HEK293T (cell line): Measurements from ENCODE around the gene CHAT.

Source experiments
- CTCF ChIA-PET: fragments of 350-600 bp; formaldehyde crosslinking; extraction: SDS; loops from one replicate; lab custom pipeline; 2021; ENCODE audit warnings: antibody characterized with exemption, inconsistent platforms; lab: Yijun Ruan, JAX
- POLR2A ChIA-PET: fragments of 350-600 bp; formaldehyde crosslinking; extraction: SDS; loops from one replicate; lab custom pipeline; 2020; ENCODE audit warnings: antibody characterized with exemption, inconsistent platforms; lab: Yijun Ruan, JAX
- DNase-seq: peaks from one replicate; pipeline ENCODE4 v3.0.0; 2012; ENCODE audit warnings: mixed read lengths; ENCODE audit errors: extremely low spot score
- ARNT ChIP-seq: fragments of 450-650 bp; IDR thresholded peaks from 2 replicates; pipeline ENCODE4 v1.6.1; 2017; ENCODE audit warnings: mild to moderate bottlenecking
- BHLHE40 ChIP-seq: fragments of 450-650 bp; IDR thresholded peaks from 2 replicates; pipeline ENCODE4 v1.6.1; 2016; ENCODE audit warnings: mild to moderate bottlenecking, moderate library complexity, borderline replicate concordance
- CTBP1 ChIP-seq: fragments of 450-650 bp; IDR thresholded peaks from 2 replicates; pipeline ENCODE4 v1.6.1; 2016; ENCODE audit warnings: borderline replicate concordance
- ELF4 ChIP-seq: fragments of 450-650 bp; IDR thresholded peaks from 2 replicates; pipeline ENCODE4 v1.6.1; 2017; ENCODE audit warnings: antibody characterized with exemption
- FOXA1 ChIP-seq: fragments of 450-650 bp; IDR thresholded peaks from 2 replicates; pipeline ENCODE4 v1.6.1; 2016; ENCODE audit warnings: mild to moderate bottlenecking
- FOXK2 ChIP-seq: fragments of 450-650 bp; IDR thresholded peaks from 2 replicates; pipeline ENCODE4 v1.6.1; 2016; ENCODE audit warnings: mild to moderate bottlenecking
- FOXM1 ChIP-seq: fragments of 450-650 bp; IDR thresholded peaks from 2 replicates; pipeline ENCODE4 v1.6.1; 2017; ENCODE audit warnings: mild to moderate bottlenecking, borderline replicate concordance
- HDGF ChIP-seq: fragments of 450-650 bp; IDR thresholded peaks from 2 replicates; pipeline ENCODE4 v1.6.1; 2017; ENCODE audit warnings: antibody characterized with exemption, borderline replicate concordance
- L3MBTL2 ChIP-seq: fragments of 450-650 bp; conservative IDR thresholded peaks from 2 replicates; pipeline ENCODE4 v1.6.1; 2016; ENCODE audit warnings: mild to moderate bottlenecking
- LEF1 ChIP-seq: fragments of 450-650 bp; IDR thresholded peaks from 2 replicates; pipeline ENCODE4 v1.6.1; 2017; ENCODE audit warnings: mild to moderate bottlenecking, borderline replicate concordance
- NFRKB ChIP-seq: fragments of 450-650 bp; IDR thresholded peaks from 2 replicates; pipeline ENCODE4 v1.6.1; 2016; ENCODE audit warnings: mild to moderate bottlenecking, moderate library complexity
- SP1 ChIP-seq: fragments of 450-650 bp; IDR thresholded peaks from 2 replicates; pipeline ENCODE4 v1.6.1; 2017
- SUZ12 ChIP-seq: fragments of 450-650 bp; IDR thresholded peaks from 2 replicates; pipeline ENCODE4 v1.6.1; 2016; ENCODE audit warnings: mild to moderate bottlenecking
- TARDBP ChIP-seq: fragments of 450-650 bp; IDR thresholded peaks from 2 replicates; pipeline ENCODE4 v1.6.1; 2016
- ZNF384 ChIP-seq: fragments of 450-650 bp; IDR thresholded peaks from 2 replicates; pipeline ENCODE4 v1.6.1; 2016
- TF ChIP-seq, protein P1 (sequence below): fragments of 450-650 bp; IDR thresholded peaks from 2 replicates; pipeline ENCODE4 v1.6.1; 2016

CHAT gene

DNA sequence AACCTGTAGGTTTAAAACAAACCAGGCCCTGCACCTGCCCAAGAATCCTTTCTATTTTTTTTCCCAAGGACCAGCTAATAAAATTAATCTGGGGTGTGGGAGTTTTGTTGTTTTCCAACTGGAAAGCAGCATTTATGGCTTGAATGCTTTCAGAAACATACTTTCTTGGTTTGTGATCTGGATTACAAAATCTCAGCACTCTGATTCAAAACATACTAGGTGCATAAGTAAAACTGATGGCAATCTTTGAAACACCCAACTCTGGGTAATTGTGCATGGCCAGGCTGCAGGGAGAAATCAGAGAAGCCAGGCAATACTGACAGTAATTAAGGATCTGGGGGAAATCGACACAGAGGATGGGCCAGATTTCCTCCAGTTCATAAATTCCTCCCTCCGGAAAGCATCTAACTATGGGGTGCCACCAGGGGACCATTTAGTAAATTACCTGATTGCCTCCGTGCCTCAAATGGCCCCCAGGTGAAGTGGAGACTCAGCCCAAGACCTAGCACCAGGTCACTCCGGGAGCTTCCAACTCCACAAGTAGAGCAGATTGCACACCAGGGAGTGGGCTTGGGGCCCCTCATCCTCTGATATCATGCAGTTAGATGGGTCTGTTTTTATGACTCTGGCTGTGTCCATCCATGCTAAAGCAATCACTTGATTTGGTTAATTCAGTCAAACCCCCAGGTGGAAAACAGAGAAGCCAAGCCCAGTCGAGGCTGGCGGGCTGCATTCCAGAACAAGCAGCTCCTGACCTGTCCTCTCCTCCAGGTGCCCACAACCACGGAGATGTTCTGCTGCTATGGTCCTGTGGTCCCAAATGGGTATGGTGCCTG is 50.4 kb downstream of the CHAT start:
- ChIA-PET POLR2A (no interaction called here), CTCF (no interaction called here)
- DNase-seq = no peak
- TF ChIP-seq ARNT (no peak), L3MBTL2 (no peak), FOXM1 (no peak), FOXA1 (no peak), CTBP1 (no peak), HDGF (no peak), BHLHE40 (no peak), NFRKB (no peak), SP1 (no peak), ZNF384 (no peak), FOXK2 (no peak), SUZ12 (no peak), ELF4 (no peak), LEF1 (no peak), TARDBP (no peak)
- TF ChIP-seq, protein P1, sequence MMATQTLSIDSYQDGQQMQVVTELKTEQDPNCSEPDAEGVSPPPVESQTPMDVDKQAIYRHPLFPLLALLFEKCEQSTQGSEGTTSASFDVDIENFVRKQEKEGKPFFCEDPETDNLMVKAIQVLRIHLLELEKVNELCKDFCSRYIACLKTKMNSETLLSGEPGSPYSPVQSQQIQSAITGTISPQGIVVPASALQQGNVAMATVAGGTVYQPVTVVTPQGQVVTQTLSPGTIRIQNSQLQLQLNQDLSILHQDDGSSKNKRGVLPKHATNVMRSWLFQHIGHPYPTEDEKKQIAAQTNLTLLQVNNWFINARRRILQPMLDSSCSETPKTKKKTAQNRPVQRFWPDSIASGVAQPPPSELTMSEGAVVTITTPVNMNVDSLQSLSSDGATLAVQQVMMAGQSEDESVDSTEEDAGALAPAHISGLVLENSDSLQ = no peak

DNA sequence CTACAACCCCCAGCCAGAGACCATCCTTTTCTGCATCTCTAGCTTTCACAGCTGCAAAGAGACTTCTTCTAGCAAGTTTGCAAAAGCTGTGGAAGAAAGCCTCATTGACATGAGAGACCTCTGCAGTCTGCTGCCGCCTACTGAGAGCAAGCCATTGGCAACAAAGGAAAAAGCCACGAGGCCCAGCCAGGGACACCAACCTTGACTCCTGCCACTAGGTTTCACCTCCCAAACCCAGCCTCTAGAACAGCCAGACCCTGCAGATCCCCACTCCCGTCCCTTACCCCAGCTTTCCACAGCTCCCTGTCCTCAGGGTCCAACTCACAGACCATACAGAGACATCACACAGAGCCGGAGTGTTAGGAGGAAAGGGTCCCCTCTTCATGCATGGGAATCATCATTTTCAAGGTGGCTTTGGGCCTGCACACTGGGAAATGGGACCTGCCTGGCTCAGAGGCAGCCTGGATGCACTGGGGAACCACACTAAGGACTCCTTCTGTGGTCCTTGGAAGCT is 51.1 kb downstream of the CHAT start:
- ChIA-PET POLR2A (no interaction called here), CTCF (no interaction called here)
- no peak for DNase-seq
- TF ChIP-seq ZNF384 (no peak), FOXM1 (no peak), ARNT (no peak), FOXA1 (no peak), SUZ12 (no peak), TARDBP (no peak), BHLHE40 (no peak), HDGF (no peak), LEF1 (no peak), CTBP1 (no peak), FOXK2 (no peak), NFRKB (no peak), ELF4 (no peak), L3MBTL2 (no peak), SP1 (no peak)
- TF ChIP-seq, protein P1 = no peak

DNA sequence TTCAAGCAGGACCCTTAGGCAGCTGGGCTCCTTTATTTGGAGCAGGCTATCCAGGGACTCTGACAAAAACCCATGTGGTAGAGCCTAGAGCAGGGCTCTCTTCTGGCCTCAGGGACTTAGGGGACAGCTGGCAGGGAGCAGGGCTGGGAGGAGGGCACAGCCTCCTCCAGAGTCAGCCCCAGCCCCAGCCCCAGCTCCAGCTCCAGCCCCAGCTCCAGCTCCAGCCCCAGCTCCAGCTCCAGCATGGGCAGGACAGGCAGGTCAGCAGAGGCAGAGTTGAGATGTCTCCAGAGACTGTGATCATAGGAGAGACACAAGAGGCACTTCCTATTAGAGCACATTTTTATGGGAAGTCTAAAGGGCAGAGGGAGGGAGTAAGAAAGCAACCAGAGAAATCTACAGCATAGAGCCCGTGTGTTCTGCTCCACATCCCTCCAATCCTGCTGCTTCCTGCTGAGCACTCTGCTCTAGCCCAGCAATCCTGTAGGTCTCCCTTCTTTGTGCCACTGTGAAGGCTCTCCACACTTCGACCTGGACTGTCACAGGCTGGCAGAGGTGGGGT is 52.3 kb downstream of the CHAT start:
- POLR2A ChIA-PET = no interaction called here
- CTCF ChIA-PET = no interaction called here
- no peak for DNase-seq
- TF ChIP-seq BHLHE40 (no peak), ZNF384 (no peak), FOXA1 (no peak), ARNT (no peak), FOXM1 (no peak), L3MBTL2 (no peak), HDGF (no peak), FOXK2 (no peak), TARDBP (no peak), LEF1 (no peak), SUZ12 (no peak), NFRKB (no peak), SP1 (no peak), ELF4 (no peak), CTBP1 (no peak)
- TF ChIP-seq, protein P1 = no peak

DNA sequence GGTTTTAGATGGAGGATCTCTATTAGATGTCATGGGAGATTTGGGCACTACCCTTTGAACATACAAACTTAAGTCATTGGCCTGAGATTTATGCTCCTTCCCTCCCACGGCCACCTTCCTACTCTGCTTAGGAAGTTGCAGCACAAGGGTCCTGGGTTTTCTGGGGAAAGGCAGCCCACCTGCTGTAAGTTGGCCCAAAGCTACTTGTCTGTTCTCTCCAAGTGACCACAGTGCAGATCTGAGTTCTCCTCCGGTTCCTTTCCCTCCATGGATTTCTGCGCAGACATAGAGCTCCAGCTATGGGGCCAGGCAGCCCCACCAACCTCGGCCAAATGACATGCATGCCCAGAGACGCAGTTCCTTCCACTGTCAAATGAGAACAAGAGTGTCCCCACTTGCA is 52.8 kb downstream of the CHAT start:
- ChIA-PET CTCF (no interaction called here), POLR2A (no interaction called here)
- DNase-seq = no peak
- no peak for TF ChIP-seq FOXM1

DNA sequence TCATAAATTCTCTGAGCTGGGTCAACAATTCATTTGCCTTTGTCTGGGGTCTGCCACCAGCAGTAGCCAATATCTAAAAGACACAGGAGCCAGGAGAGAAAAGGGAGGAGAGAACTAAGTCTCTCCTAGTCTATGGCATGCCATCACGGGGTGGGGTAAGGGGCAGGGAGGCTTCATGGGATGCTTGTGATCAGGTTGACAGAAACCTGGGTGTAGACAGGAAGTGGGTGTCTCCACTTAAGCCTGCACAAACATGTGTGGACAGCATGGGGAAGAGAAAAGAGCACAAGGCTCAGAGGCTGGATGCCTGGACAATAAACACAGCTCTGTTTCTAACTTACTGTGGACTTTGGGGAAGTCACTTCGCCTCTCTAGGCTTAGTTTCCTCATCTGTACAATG is 54.2 kb downstream of the CHAT start:
- no peak for TF ChIP-seq SUZ12
- no peak for TF ChIP-seq NFRKB
- TF ChIP-seq SP1 = no peak
- DNase-seq = no peak
- ChIA-PET POLR2A (no interaction called here), CTCF (no interaction called here)

DNA sequence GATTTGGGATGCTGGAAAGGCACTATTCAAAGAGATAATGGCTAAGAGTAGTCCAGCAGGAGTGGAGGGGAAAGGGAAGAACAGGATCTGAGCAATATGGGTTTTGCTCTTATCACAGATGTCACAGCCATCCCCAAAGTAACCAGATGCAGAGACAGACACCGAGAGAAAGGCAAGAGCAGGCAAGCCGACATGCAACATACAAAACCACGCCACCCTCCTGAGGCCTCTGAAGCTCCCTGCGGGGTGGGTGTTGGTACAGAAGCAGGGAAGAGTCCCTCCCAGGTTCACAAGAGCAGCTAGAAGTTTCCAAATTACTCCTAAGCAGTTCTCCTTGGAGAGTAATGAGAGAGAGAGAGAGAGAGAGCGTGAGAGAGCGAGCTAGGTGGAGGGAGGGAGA is 54.8 kb downstream of the CHAT start:
- DNase-seq = no peak
- ChIA-PET CTCF (no interaction called here), POLR2A (no interaction called here)
- TF ChIP-seq SUZ12 = no peak
- TF ChIP-seq ELF4 = no peak
- TF ChIP-seq CTBP1 = no peak
- no peak for TF ChIP-seq FOXK2
- TF ChIP-seq FOXM1 = no peak
- no peak for TF ChIP-seq TARDBP
- TF ChIP-seq FOXA1 = no peak
- TF ChIP-seq ZNF384 = no peak
- no peak for TF ChIP-seq LEF1
- TF ChIP-seq, protein P1 = no peak
- TF ChIP-seq L3MBTL2 = no peak
- no peak for TF ChIP-seq BHLHE40
- TF ChIP-seq NFRKB = no peak
